Erythroblast (primary cell): ENCODE data around the gene PLA2G3.

Experiments
- GATA1 ChIP-seq: IDR thresholded peaks from 2 replicates; pipeline ENCODE4 v1.6.1; 2011; ENCODE audit warnings: low read depth, mild to moderate bottlenecking, control low read depth, low read length, moderate library complexity
- POLR2A ChIP-seq: IDR thresholded peaks from 2 replicates; pipeline ENCODE4 v1.6.1; 2011; ENCODE audit warnings: mild to moderate bottlenecking, low read length

- TF ChIP-seq POLR2A: no peak
- TF ChIP-seq GATA1: no peak
These were observed 21.1 kb downstream of the PLA2G3 start for GRCh38 chr22:31119026-31119717.
